Ishikawa (cell line): ENCODE measurements around the gene CDK12.

Experiments used
- CEBPB ChIP-seq: IDR thresholded peaks from 2 replicates; pipeline ENCODE4 v1.6.1; 2012
- CREB1 ChIP-seq: IDR thresholded peaks from 2 replicates; pipeline ENCODE4 v1.6.1; 2012; ENCODE audit warnings: low read depth
- EGR1 ChIP-seq: IDR thresholded peaks from 2 replicates; pipeline ENCODE4 v1.6.1; 2012
- EP300 ChIP-seq: IDR thresholded peaks from 2 replicates; pipeline ENCODE4 v1.6.1; 2012; ENCODE audit warnings: borderline replicate concordance
- FOXM1 ChIP-seq: IDR thresholded peaks from 2 replicates; pipeline ENCODE4 v1.6.1; 2012; ENCODE audit warnings: low read depth, borderline replicate concordance
- MAX ChIP-seq: IDR thresholded peaks from 2 replicates; pipeline ENCODE4 v1.6.1; 2012
- NFIC ChIP-seq: IDR thresholded peaks from 2 replicates; pipeline ENCODE4 v1.6.1; 2012
- RAD21 ChIP-seq: IDR thresholded peaks from 2 replicates; pipeline ENCODE4 v1.6.1; 2012; ENCODE audit warnings: low read depth
- TAF1 ChIP-seq: IDR thresholded peaks from 2 replicates; pipeline ENCODE4 v1.6.1; 2012; ENCODE audit warnings: low read depth, mild to moderate bottlenecking
- TCF12 ChIP-seq: IDR thresholded peaks from 2 replicates; pipeline ENCODE4 v1.6.1; 2012; ENCODE audit warnings: low read depth
- TEAD4 ChIP-seq: IDR thresholded peaks from 2 replicates; pipeline ENCODE4 v1.6.1; 2012
- USF1 ChIP-seq: IDR thresholded peaks from 2 replicates; pipeline ENCODE4 v1.6.1; 2012
- YY1 ChIP-seq: IDR thresholded peaks from 2 replicates; pipeline ENCODE4 v1.6.1; 2012; ENCODE audit warnings: low read depth
- ZBTB7A ChIP-seq: IDR thresholded peaks from 2 replicates; pipeline ENCODE4 v1.6.1; 2012; ENCODE audit warnings: low read depth
- TF ChIP-seq, protein P1 (sequence below): IDR thresholded peaks from 2 replicates; pipeline ENCODE4 v1.6.1; 2012; ENCODE audit warnings: low read depth, mild to moderate bottlenecking

CDK12 gene

DNA sequence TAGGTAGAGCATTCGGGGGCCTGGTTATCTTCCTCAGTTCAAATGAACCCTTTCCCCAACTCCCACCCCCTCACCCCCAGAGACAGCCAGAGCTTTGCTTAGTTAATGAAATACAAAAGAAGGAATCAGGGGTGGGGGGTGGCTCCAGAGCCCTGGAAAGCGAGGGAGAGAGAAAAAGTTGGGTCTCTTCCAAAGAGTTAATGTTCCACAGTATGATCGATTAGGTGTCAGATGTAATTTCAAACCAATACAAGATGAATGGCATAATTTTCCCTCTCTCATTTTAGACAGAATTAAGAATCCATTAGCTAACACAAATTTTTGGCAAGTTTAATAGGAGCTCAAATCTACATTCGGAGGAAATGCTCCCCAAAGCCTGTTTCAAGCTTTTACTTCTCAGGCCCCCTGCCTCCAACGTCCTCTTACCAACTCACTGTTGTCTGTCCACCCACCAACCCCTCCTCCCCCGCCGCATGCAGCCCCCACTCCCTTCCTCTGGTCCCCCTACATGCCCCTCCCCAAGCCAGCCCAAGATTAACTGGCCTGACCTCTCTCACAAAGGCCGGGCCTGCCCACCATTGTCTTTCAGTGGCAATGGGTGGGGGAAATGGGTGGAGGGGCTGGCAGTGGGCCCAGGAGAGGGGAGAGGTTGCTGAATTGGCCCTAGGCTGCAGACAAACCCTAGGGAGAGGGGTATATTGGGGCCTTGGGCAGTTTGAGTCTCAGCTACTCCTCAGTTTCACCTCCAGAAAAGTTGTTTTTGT is 118.2 kb downstream of the CDK12 start:
- TF ChIP-seq TEAD4 (0 out of 2 replicates have a peak, but pooled peaks have one; percentile 30), TAF1 (no peak), TCF12 (peak; percentile 55), CEBPB (no peak), CREB1 (no peak), RAD21 (peak; percentile 19; the same call in 1 of the 2 replicates), FOXM1 (no peak), USF1 (no peak), YY1 (0 out of 2 replicates have a peak, but pooled peaks have one; percentile 28), MAX (0 out of 2 replicates have a peak, but pooled peaks have one; percentile 21), EGR1 (0 out of 2 replicates have a peak, but pooled peaks have one; percentile 19), EP300 (no peak), ZBTB7A (peak; percentile 95), NFIC (peak; percentile 93)
- TF ChIP-seq, protein P1, sequence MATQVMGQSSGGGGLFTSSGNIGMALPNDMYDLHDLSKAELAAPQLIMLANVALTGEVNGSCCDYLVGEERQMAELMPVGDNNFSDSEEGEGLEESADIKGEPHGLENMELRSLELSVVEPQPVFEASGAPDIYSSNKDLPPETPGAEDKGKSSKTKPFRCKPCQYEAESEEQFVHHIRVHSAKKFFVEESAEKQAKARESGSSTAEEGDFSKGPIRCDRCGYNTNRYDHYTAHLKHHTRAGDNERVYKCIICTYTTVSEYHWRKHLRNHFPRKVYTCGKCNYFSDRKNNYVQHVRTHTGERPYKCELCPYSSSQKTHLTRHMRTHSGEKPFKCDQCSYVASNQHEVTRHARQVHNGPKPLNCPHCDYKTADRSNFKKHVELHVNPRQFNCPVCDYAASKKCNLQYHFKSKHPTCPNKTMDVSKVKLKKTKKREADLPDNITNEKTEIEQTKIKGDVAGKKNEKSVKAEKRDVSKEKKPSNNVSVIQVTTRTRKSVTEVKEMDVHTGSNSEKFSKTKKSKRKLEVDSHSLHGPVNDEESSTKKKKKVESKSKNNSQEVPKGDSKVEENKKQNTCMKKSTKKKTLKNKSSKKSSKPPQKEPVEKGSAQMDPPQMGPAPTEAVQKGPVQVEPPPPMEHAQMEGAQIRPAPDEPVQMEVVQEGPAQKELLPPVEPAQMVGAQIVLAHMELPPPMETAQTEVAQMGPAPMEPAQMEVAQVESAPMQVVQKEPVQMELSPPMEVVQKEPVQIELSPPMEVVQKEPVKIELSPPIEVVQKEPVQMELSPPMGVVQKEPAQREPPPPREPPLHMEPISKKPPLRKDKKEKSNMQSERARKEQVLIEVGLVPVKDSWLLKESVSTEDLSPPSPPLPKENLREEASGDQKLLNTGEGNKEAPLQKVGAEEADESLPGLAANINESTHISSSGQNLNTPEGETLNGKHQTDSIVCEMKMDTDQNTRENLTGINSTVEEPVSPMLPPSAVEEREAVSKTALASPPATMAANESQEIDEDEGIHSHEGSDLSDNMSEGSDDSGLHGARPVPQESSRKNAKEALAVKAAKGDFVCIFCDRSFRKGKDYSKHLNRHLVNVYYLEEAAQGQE, result no peak

DNA sequence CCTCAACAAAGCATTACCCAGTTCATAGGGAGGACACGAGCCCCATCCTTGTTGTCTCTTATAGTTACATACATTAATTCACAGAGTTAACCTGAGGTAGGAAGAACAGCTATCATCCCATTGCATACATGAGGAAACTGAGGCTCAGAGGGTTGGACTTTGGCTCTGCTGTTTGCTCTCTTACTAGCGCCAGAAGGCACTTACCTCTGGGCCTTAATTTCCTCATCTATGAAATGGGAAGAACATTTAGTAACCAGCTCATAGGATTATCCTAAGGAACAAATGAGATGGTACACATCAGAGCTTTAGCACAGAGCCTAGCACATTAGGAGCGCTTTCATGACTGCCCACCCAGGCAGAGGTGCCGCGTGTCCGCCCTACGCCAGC is 118.8 kb downstream of the CDK12 start:
- TF ChIP-seq YY1 (0 out of 2 replicates have a peak, but pooled peaks have one; percentile 1), RAD21 (no peak)

DNA sequence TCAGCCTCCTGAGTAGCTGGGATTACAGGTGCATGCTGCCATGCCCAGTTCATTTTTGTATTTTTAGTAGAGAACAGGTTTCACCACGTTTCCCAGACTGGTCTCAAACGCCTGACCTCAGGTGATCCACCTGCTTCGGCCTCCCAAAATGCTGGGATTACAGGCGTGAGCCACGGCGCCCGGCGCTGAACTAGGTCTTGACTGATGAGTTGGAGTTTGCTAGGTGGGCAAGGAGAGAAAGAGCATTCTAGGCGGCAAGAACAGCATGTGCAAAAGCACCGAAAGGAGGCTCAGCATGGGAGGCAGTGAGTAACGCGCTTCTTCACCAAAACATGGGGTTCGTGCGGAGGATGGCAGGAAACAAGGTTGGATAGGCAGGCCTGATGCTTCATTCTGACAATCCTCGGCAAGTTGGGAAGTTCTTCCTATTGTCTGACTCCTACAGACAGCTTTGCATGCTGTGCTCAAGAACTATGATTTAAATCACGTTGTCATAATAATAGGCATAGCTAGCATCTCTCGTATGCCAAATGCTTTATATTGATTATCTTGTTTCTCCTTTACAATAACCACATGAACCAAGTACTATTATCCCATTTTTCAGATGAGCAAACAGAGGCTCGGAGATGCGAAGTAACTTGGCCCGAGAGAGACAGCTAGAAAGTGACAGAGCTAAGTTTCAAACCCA is 119.9 kb downstream of the CDK12 start:
- no peak for TF ChIP-seq EP300
- no peak for TF ChIP-seq CEBPB
- TF ChIP-seq, protein P1, result no peak
- no peak for TF ChIP-seq RAD21
- TF ChIP-seq MAX, result no peak

DNA sequence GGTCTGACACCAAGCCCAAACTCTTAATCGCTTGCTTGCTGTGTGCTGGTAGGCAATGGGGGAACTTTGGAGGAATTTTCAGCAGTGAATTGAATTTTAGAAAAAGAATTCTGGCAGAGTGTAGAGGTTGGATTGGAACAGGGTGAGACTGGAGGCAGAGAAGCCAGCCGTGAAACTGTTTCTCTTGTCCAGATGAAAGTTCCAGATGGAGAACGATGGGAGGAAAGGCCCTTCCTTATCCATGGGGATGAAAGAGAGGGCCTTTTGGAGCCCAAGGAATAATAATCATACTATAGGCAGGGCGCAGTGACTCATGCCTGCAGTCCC is 120.4 kb downstream of the CDK12 start:
- no peak for TF ChIP-seq CEBPB
- TF ChIP-seq, protein P1, result no peak

DNA sequence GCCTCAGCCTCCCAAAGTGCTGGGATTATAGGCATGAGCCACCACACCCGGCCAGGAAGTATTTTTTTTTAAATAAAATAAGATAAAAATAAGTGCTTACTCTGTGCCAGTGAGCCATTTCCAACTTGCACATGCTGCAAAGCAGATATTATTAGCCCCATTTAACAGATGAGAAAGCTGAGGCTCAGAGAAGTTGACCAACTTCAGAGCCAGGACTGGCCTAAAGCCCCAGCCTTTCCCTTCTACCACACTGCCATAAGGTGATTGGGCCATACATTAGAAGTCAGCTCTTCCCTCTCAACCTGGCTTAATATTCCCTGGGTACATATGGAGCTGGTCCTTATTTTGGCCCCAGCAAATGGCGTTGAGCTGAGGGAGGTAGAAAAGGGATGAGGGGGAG is 121.4 kb downstream of the CDK12 start:
- TF ChIP-seq NFIC (no peak), ZBTB7A (no peak), CREB1 (no peak), YY1 (no peak), EGR1 (no peak), EP300 (no peak)
